Measurements from ENCODE around the gene SLC35B2.
A peak's percentile ranks its signal among the peaks of the same experiment; 100 is the strongest.

SLC35B2 gene

DNA sequence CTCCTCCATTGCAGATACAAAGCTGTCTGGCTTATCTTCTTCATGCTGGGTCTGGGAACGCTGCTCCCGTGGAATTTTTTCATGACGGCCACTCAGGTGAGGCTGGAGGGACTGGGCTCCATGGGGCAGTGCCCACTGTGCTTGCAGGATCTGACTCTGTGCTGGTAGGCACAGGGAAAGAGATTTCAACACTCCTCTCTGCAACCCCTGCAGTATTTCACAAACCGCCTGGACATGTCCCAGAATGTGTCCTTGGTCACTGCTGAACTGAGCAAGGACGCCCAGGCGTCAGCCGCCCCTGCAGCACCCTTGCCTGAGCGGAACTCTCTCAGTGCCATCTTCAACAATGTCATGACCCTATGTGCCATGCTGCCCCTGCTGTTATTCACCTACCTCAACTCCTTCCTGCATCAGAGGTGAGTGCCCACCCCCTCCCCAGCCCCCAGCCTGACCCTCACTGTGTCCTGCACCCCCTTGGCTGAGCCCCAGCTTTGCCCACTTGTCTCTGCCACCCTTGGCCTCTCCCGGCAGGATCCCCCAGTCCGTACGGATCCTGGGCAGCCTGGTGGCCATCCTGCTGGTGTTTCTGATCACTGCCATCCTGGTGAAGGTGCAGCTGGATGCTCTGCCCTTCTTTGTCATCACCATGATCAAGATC lies 27.8 kb downstream of the SLC35B2 start:
- Histone ChIP-seq H3K27ac (ENCODE audit: low read depth, low read length) (peak overlapping the region; percentile 1), H3K4me1 (ENCODE audit: control insufficient read depth, insufficient read depth, low read length) (peaks cover 84% of the 10 kb centered on the region), H3K9ac (ENCODE audit: low read length) (no peak overlapping the region), H3K27me3 (ENCODE audit: control insufficient read depth, insufficient read depth, low read length) (no peaks in the 10 kb centered on the region), H3K36me3 (ENCODE audit: control insufficient read depth, insufficient read depth, low read length) (peaks cover 12% of the 10 kb centered on the region), H3K4me3 (ENCODE audit: low read length) (no peak overlapping the region)

GRCh38 chr6:44228836-44229235 lies 28.5 kb downstream of the SLC35B2 start:
- H3K27me3 ChIP-seq (ENCODE audit: control insufficient read depth, insufficient read depth, low read length) = no peaks in the 10 kb centered on the region
- peak overlapping the region; percentile 83 for H3K27ac ChIP-seq (ENCODE audit: low read depth, low read length)
- H3K4me1 ChIP-seq (ENCODE audit: control insufficient read depth, insufficient read depth, low read length) = peaks cover 81% of the 10 kb centered on the region
- H3K9ac ChIP-seq (ENCODE audit: low read length) = no peak overlapping the region
- H3K36me3 ChIP-seq (ENCODE audit: control insufficient read depth, insufficient read depth, low read length) = peaks cover 12% of the 10 kb centered on the region
- no peak overlapping the region for H3K4me3 ChIP-seq (ENCODE audit: low read length)

DNA sequence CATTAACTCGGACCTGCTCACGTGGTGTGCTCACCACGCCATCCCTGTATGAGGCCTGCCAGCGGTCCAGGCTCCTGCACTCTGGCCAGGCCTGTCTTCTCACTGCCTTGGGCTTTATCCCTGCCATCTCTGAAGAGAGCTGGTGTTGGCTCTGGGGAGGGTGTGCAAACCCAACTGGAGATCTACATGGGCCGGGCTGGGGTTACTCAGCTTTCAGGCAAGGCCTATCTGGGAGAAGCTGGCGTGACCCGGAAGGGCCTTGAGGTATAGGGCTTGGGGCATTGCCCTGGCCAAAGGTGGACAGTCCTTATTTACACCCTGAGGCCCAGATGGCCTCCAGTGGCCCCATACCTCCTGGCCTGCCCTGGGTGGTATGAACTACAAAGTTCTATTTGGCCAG lies 28.9 kb downstream of the SLC35B2 start:
- H3K9ac ChIP-seq (ENCODE audit: low read length) = no peak overlapping the region
- peak overlapping the region; percentile 83 for H3K27ac ChIP-seq (ENCODE audit: low read depth, low read length)
- peaks cover 77% of the 10 kb centered on the region for H3K4me1 ChIP-seq (ENCODE audit: control insufficient read depth, insufficient read depth, low read length)
- no peak overlapping the region for H3K4me3 ChIP-seq (ENCODE audit: low read length)
- H3K36me3 ChIP-seq (ENCODE audit: control insufficient read depth, insufficient read depth, low read length) = peaks cover 12% of the 10 kb centered on the region
- H3K27me3 ChIP-seq (ENCODE audit: control insufficient read depth, insufficient read depth, low read length) = no peaks in the 10 kb centered on the region

DNA sequence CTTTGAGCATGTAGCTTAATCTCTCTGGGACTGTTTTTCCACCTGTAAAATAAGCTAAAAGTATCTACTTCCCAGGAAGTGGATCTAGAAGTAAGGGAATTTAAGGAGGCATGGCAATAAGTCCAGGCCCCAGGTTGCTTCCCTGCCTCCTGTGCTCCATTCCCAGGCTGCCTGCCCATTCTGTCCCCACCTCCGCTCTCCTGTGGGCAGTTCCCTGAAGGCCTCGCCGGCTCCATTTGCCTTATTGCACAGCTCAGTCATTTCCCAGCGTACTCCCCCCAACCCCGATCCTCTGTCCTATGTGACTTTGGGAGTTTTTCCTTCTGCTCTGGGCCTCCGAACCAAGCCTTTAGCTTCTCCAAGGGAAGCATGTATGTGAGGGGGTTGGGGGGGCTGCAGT lies 29.3 kb downstream of the SLC35B2 start:
- Histone ChIP-seq H3K36me3 (ENCODE audit: control insufficient read depth, insufficient read depth, low read length) (peaks cover 12% of the 10 kb centered on the region), H3K27ac (ENCODE audit: low read depth, low read length) (peak overlapping the region; percentile 83), H3K4me3 (ENCODE audit: low read length) (no peak overlapping the region), H3K9ac (ENCODE audit: low read length) (no peak overlapping the region), H3K27me3 (ENCODE audit: control insufficient read depth, insufficient read depth, low read length) (no peaks in the 10 kb centered on the region), H3K4me1 (ENCODE audit: control insufficient read depth, insufficient read depth, low read length) (peaks cover 73% of the 10 kb centered on the region)

GRCh38 chr6:44227148-44227793 lies 30.1 kb downstream of the SLC35B2 start:
- peaks cover 9% of the 10 kb centered on the region for H3K36me3 ChIP-seq (ENCODE audit: control insufficient read depth, insufficient read depth, low read length)
- H3K27ac ChIP-seq (ENCODE audit: low read depth, low read length) = peak overlapping the region; percentile 83
- no peaks in the 10 kb centered on the region for H3K27me3 ChIP-seq (ENCODE audit: control insufficient read depth, insufficient read depth, low read length)
- H3K4me3 ChIP-seq (ENCODE audit: low read length) = peak overlapping the region; percentile 53
- H3K4me1 ChIP-seq (ENCODE audit: control insufficient read depth, insufficient read depth, low read length) = peaks cover 73% of the 10 kb centered on the region
- no peak overlapping the region for H3K9ac ChIP-seq (ENCODE audit: low read length)

GRCh38 chr6:44226368-44227147 lies 30.8 kb downstream of the SLC35B2 start:
- Histone ChIP-seq H3K4me1 (ENCODE audit: control insufficient read depth, insufficient read depth, low read length) (peaks cover 73% of the 10 kb centered on the region), H3K27ac (ENCODE audit: low read depth, low read length) (peak overlapping the region; percentile 83), H3K4me3 (ENCODE audit: low read length) (peak overlapping the region; percentile 53)

DNA sequence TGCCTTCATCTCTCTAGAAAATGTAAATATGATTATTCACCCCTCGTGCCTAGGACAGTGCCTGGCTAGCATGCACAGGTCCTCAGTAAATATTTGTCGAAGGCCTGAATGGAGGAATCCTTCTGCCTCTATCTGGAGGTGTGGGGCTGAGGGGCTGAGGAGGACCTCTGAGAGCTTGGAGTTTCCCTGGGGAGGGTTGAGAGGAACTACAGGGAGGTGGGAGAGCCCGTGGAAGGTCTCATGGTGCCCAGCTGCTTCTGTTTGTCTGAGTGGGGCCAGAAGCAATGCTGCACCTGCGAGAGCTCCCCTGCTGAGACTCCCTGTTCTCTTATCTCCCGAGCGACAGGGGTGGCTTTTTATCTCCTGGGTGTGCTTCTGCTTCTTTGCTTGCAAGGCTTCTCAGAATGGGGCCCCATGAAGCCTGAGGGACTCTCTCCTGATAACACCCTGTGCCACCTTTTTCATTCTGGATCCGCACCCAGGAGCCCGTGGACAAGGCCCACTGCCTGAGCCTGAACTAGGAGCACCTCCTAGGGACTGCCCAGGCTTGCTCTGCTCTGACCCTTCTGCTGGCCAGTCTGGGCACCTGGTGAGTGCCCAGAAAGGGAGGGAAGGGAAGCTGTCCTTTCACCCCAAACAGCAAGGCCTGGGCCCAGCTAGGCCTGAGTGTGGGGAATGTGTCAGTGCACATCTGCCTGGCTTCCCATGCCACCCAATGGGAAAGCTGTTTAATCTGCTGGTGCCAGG lies 31.6 kb downstream of the SLC35B2 start:
- H3K36me3 ChIP-seq (ENCODE audit: control insufficient read depth, insufficient read depth, low read length) = no peaks in the 10 kb centered on the region
- no peaks in the 10 kb centered on the region for H3K27me3 ChIP-seq (ENCODE audit: control insufficient read depth, insufficient read depth, low read length)
- peak overlapping the region; percentile 24 for H3K4me3 ChIP-seq (ENCODE audit: low read length)
- H3K4me1 ChIP-seq (ENCODE audit: control insufficient read depth, insufficient read depth, low read length) = peaks cover 71% of the 10 kb centered on the region
- H3K9ac ChIP-seq (ENCODE audit: low read length) = peak overlapping the region; percentile 32
- peak overlapping the region; percentile 83 for H3K27ac ChIP-seq (ENCODE audit: low read depth, low read length)

More at GRCh38 chr6:44226368-44227147, 30.8 kb downstream of the SLC35B2 start:
- Histone ChIP-seq H3K9ac (ENCODE audit: low read length) (peak overlapping the region; percentile 32), H3K36me3 (ENCODE audit: control insufficient read depth, insufficient read depth, low read length) (peaks cover 3% of the 10 kb centered on the region), H3K27me3 (ENCODE audit: control insufficient read depth, insufficient read depth, low read length) (no peaks in the 10 kb centered on the region)

DNA sequence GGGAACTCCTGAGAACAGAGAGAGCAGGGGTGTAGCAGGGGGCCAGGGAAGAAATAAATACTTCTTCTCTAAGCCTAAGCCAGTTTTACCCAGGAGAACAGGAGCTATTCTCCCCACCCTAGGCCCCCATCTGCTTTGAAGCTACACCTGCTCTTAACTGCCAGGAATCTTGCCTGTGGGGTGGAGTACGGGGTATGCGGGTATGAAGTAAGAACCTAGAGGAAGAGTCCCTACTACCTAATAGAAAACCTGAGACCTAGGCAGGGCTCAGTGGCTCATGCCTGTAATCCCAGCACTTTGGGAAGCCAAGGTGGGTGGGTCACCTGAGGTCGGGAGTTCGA lies 32.4 kb downstream of the SLC35B2 start:
- Histone ChIP-seq H3K4me3 (ENCODE audit: low read length) (peak overlapping the region; percentile 75), H3K9ac (ENCODE audit: low read length) (peak overlapping the region; percentile 42)

GRCh38 chr6:44224029-44224964 lies 33.0 kb downstream of the SLC35B2 start:
- peak overlapping the region; percentile 42 for H3K9ac ChIP-seq (ENCODE audit: low read length)

More for the DNA sequence above, 32.4 kb downstream of the SLC35B2 start:
- Histone ChIP-seq H3K27ac (ENCODE audit: low read depth, low read length) (peak overlapping the region; percentile 84), H3K27me3 (ENCODE audit: control insufficient read depth, insufficient read depth, low read length) (no peaks in the 10 kb centered on the region), H3K4me1 (ENCODE audit: control insufficient read depth, insufficient read depth, low read length) (peaks cover 65% of the 10 kb centered on the region), H3K36me3 (ENCODE audit: control insufficient read depth, insufficient read depth, low read length) (no peaks in the 10 kb centered on the region)

DNA sequence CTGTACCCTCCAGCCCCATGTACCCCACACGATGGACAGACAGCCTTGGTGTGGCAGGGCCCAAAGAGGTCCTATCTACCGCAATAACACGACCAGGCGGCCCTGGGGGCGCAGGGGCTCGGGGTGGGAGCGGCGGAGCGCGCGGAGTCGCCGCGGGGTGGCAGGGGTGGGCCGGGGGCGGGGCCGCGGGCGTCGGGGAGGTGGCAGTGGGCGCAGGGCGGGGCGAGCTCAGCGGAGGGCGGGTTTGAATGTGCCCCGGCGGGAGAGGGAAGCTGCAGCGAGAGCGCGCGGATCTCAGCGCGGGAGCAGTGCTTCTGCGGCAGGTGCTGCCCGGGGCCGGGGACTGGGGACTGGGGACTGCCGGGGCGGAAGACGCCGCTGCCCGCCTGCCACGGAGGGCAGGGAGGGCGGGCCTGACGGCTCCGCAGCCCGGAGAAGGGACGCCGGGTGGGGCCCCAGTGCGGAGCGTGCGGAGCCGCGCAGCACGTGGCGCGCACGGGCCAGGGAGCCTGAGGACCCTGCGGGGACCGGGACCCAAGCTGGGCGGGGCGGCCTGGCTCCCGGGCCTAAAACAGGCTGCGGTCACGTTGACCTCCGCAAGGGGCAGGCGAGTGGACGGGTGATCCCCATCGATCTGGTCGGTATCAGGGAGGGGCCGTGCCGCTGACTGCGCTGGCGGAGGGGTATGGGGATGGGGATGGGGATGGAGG lies 33.9 kb downstream of the SLC35B2 start, which contains the start of gene SLC29A1:
SLC29A1 (plus strand) TSS at position 277 of the 710 bp plus-strand sequence. CDS start 3,719 bp downstream, outside the sequence.
- no peaks in the 10 kb centered on the region for H3K36me3 ChIP-seq (ENCODE audit: control insufficient read depth, insufficient read depth, low read length)
- H3K27ac ChIP-seq (ENCODE audit: low read depth, low read length) = peak within 1 kb of the TSS; percentile 84
- H3K4me3 ChIP-seq (ENCODE audit: low read length) = peak within 1 kb of the TSS; percentile 75
- peak within 1 kb of the TSS; percentile 46 for H3K9ac ChIP-seq (ENCODE audit: low read length)
- H3K27me3 ChIP-seq (ENCODE audit: control insufficient read depth, insufficient read depth, low read length) = no peaks in the 10 kb centered on the region
- H3K4me1 ChIP-seq (ENCODE audit: control insufficient read depth, insufficient read depth, low read length) = peaks cover 57% of the 10 kb centered on the region

More at GRCh38 chr6:44224029-44224964, 33.0 kb downstream of the SLC35B2 start:
- peaks cover 64% of the 10 kb centered on the region for H3K4me1 ChIP-seq (ENCODE audit: control insufficient read depth, insufficient read depth, low read length)
- peak overlapping the region; percentile 75 for H3K4me3 ChIP-seq (ENCODE audit: low read length)
- no peaks in the 10 kb centered on the region for H3K27me3 ChIP-seq (ENCODE audit: control insufficient read depth, insufficient read depth, low read length)
- peak overlapping the region; percentile 84 for H3K27ac ChIP-seq (ENCODE audit: low read depth, low read length)
- no peaks in the 10 kb centered on the region for H3K36me3 ChIP-seq (ENCODE audit: control insufficient read depth, insufficient read depth, low read length)
